CD14-positive monocyte (primary cell): ENCODE measurements around the gene SOBP. TPM values are rescaled to one million over a fixed set of nuclear protein-coding genes. Genes with fewer than 3 reads are reported as not detected.

Source experiments
- DNase-seq, 3 donors: peaks; one replicate each; pipeline ENCODE4 v3.0.0-alpha.2; 2011 to 2022
- H2AFZ ChIP-seq: 2 replicates; pipeline ENCODE4 v1.6.0; 2012; ENCODE audit warnings: mild to moderate bottlenecking, low read depth, low read length, inconsistent platforms; ENCODE audit not compliant: insufficient read depth, poor library complexity, severe bottlenecking
- H3K27ac ChIP-seq, 2 donors: 1 replicate in 1 of 2; 2 replicates in 1 of 2; pipeline ENCODE4 v1.5.1; 2012 to 2013; ENCODE audit warnings: low read length in 2 of 2, control low read depth in 1 of 2, inconsistent platforms in 1 of 2, low read depth in 1 of 2, mild to moderate bottlenecking in 1 of 2
- H3K27me3 ChIP-seq, 2 donors: one replicate each; pipeline versions ENCODE4 v1.6.0 to v1.6.1; 2011 to 2013; ENCODE audit warnings: low read length in 2 of 2; ENCODE audit not compliant: control insufficient read depth in 2 of 2, insufficient read depth in 2 of 2
- H3K36me3 ChIP-seq, 2 donors: replicated peaks in 1 of 2; 1 replicate in 1 of 2; 2 replicates in 1 of 2; pipeline versions ENCODE4 v1.5.1 to v1.6.1; 2012 to 2013; ENCODE audit warnings: low read length in 2 of 2, control low read depth in 1 of 2, inconsistent platforms in 1 of 2, mild to moderate bottlenecking in 1 of 2; ENCODE audit not compliant: insufficient read depth in 2 of 2, control insufficient read depth in 1 of 2
- H3K4me1 ChIP-seq, 2 donors: 1 replicate in 1 of 2; 2 replicates in 1 of 2; pipeline versions ENCODE4 v1.5.1 to v1.6.1; 2012 to 2013; ENCODE audit warnings: low read length in 2 of 2, control low read depth in 1 of 2, inconsistent platforms in 1 of 2, mild to moderate bottlenecking in 1 of 2, moderate library complexity in 1 of 2; ENCODE audit not compliant: insufficient read depth in 2 of 2, control insufficient read depth in 1 of 2
- H3K4me2 ChIP-seq: replicated peaks from 2 replicates; pipeline ENCODE3; 2012; ENCODE audit warnings: low read length, moderate library complexity, mild to moderate bottlenecking; ENCODE audit not compliant: poor library complexity, severe bottlenecking; ENCODE audit errors: extremely low read depth
- H3K4me3 ChIP-seq, 3 experiments: fragments of 200-600 bp in 1 of 3; sonication (generic) in 1 of 3; replicated peaks in 1 of 3; 1 replicate in 2 of 3; 2 replicates in 1 of 3; pipeline ENCODE4 v1.5.1; 2011 to 2013; ENCODE audit warnings: low read length in 3 of 3, mild to moderate bottlenecking in 3 of 3, control low read depth in 2 of 3, low read depth in 2 of 3, inconsistent platforms in 1 of 3, moderate library complexity in 1 of 3
- H3K79me2 ChIP-seq: 2 replicates; pipeline ENCODE4 v1.6.0; 2012; ENCODE audit warnings: mild to moderate bottlenecking, control low read depth, inconsistent platforms, low read length, moderate library complexity; ENCODE audit not compliant: insufficient read depth
- H3K9ac ChIP-seq: 2 replicates; pipeline ENCODE4 v1.6.0; 2017; ENCODE audit warnings: low read length, mild to moderate bottlenecking; ENCODE audit not compliant: insufficient read depth, poor library complexity, severe bottlenecking
- H3K9me3 ChIP-seq, 2 donors: replicated peaks in 1 of 2; 1 replicate in 1 of 2; 2 replicates in 1 of 2; pipeline versions ENCODE4 v1.5.1 to v1.6.1; 2012 to 2013; ENCODE audit warnings: low read length in 2 of 2, control low read depth in 1 of 2; ENCODE audit not compliant: control insufficient read depth in 1 of 2, insufficient read depth in 1 of 2
- H4K20me1 ChIP-seq: 2 replicates; pipeline ENCODE4 v1.6.0; 2012; ENCODE audit warnings: mild to moderate bottlenecking, low read length, control low read depth, moderate library complexity; ENCODE audit not compliant: insufficient read depth
- H3K27ac Mint-ChIP-seq, 7 donors: one replicate each; pipeline ENCODE4 v1.8.0; 2020; ENCODE audit warnings: mild to moderate bottlenecking in 7 of 7, mixed read lengths in 7 of 7, moderate library complexity in 6 of 7, inconsistent platforms in 2 of 7
- H3K27me3 Mint-ChIP-seq, 3 donors: one replicate each; pipeline ENCODE4 v1.8.0; 2021 to 2022; ENCODE audit warnings: low read depth in 3 of 3, mild to moderate bottlenecking in 3 of 3, mixed read lengths in 3 of 3, moderate library complexity in 3 of 3, inconsistent platforms in 1 of 3
- H3K36me3 Mint-ChIP-seq, 2 donors: one replicate each; pipeline ENCODE4 v1.8.0; 2020; ENCODE audit warnings: mixed read lengths in 2 of 2, inconsistent platforms in 1 of 2, mild to moderate bottlenecking in 1 of 2
- H3K4me1 Mint-ChIP-seq: one replicate; pipeline ENCODE4 v1.8.0; 2020; ENCODE audit warnings: mild to moderate bottlenecking, mixed read lengths
- H3K4me3 Mint-ChIP-seq, 2 donors: one replicate each; pipeline ENCODE4 v1.8.0; 2020; ENCODE audit warnings: mild to moderate bottlenecking in 2 of 2, mixed read lengths in 2 of 2, moderate library complexity in 1 of 2
- H3K9me3 Mint-ChIP-seq, 7 donors: one replicate each; pipeline ENCODE4 v1.8.0; 2020 to 2022; ENCODE audit warnings: mixed read lengths in 7 of 7, mild to moderate bottlenecking in 6 of 7, moderate library complexity in 6 of 7, inconsistent platforms in 2 of 7
- CTCF ChIP-seq: fragments of 200-600 bp; IDR thresholded peaks from one replicate; pipeline ENCODE4 v1.8.0; 2022; ENCODE audit warnings: antibody characterized with exemption, mild to moderate bottlenecking
- WGBS: methylation state at CpG from one replicate; pipeline ENCODE4 v1.1.5; 2013; ENCODE audit warnings: missing lambda C conversion rate; ENCODE audit not compliant: insufficient coverage; 5-methylcytosine and 5-hydroxymethylcytosine counted together
- intact Hi-C, 2 donors: fragments of 100-400 bp; cut with micrococcal nuclease; formaldehyde crosslinking; loops; one replicate each; pipeline versions ENCODE4 v1.15.0 to v1.15.1; 2023
- polyA plus RNA-seq, 3 donors: library from polyadenylated mRNA; depleted of rRNA in 1 of 3; unstranded in 2 of 3; stranded (reverse) in 1 of 3; fragments of 300-500 nt in 2 of 3; fragments of >200 nt in 1 of 3; fragmentation: Illumina TruSeq in 2 of 3; gene quantifications; 1 replicate in 2 of 3; 2 replicates in 1 of 3; pipeline ENCODE4 v1.2.3, GENCODE V29; 2012 to 2021

Gene SOBP
- polyA plus RNA-seq, 3 donors = not detected

DNA sequence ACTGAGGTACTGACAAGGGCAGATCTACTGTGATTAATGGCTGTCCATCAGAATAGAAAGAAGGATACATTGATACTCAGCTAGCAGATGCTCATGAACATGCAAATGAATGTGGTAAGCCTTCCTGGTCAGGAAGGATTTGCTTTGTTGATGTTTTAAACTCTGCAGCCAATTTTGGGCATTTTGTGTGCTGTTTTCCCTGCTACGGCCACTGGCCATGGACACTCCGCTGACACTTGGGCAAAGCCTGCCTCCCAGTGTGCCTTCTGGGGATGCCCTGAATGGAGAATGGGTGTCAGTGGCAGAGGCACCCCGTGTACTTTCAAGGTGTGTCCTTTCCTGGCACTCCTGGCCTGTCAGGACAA is 113.1 kb downstream of the SOBP start:
- no peaks in the 10 kb centered on the region for H3K36me3 ChIP-seq
- no peak for DNase-seq
- Mint-ChIP-seq H3K27me3 (peaks cover 4 to 6% (median 5%) of the 10 kb centered on the region in 3 donors), H3K9me3 (peaks cover 0 to 3% (median 0%) of the 10 kb centered on the region in 7 donors), H3K4me1 (no peaks in the 10 kb centered on the region), H3K36me3 (no peaks in the 10 kb centered on the region), H3K4me3 (no peak overlapping the region), H3K27ac (no peak overlapping the region)
- H3K4me1 ChIP-seq = no peaks in the 10 kb centered on the region
- H3K27me3 ChIP-seq = no peaks in the 10 kb centered on the region
- WGBS = 40% methylated on average over 1 of the region's 3 CpGs
- TF ChIP-seq CTCF = no peak
- no peak overlapping the region for H2AFZ ChIP-seq
- H3K4me2 ChIP-seq = no peak overlapping the region
- intact Hi-C loops = no loop called here
- no peaks in the 10 kb centered on the region for H3K9me3 ChIP-seq
- no peaks in the 10 kb centered on the region for H3K79me2 ChIP-seq
- no peaks in the 10 kb centered on the region for H4K20me1 ChIP-seq
- H3K27ac ChIP-seq = no peak overlapping the region
- H3K9ac ChIP-seq = no peak overlapping the region
- no peak overlapping the region for H3K4me3 ChIP-seq

DNA sequence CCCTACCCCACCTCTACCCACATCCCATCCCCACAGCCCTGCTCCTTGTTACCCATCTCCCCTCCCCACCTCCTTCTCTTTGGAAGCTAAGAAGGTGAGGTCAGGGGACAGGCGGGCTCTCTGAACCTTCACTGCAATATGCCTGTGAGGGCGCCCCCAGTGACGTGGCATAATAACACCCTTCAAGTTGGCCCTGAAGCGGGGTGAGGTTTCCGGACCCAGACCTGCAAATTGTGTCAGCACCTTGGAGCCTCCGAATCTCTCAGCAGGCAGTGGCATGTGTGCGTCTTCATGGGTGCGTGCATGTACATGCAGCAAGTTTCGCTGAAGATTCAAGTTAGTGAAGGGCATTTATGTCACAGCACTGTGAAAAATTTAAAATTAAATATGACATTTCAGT is 114.6 kb downstream of the SOBP start:
- WGBS = 98% methylated on average over 6 of the region's 9 CpGs
- H3K79me2 ChIP-seq = no peaks in the 10 kb centered on the region
- no peak overlapping the region for H3K27ac ChIP-seq
- no peak overlapping the region for H2AFZ ChIP-seq
- intact Hi-C loops = no loop called here
- Mint-ChIP-seq H3K4me1 (no peaks in the 10 kb centered on the region), H3K27me3 (peaks cover 4 to 6% (median 5%) of the 10 kb centered on the region in 3 donors), H3K4me3 (no peak overlapping the region), H3K9me3 (no peaks in the 10 kb centered on the region), H3K27ac (no peak overlapping the region), H3K36me3 (no peaks in the 10 kb centered on the region)
- DNase-seq = no peak
- no peak overlapping the region for H3K9ac ChIP-seq
- H3K4me2 ChIP-seq = no peak overlapping the region
- no peak for TF ChIP-seq CTCF
- no peaks in the 10 kb centered on the region for H3K36me3 ChIP-seq
- no peaks in the 10 kb centered on the region for H3K9me3 ChIP-seq
- no peaks in the 10 kb centered on the region for H3K27me3 ChIP-seq
- H3K4me1 ChIP-seq = no peaks in the 10 kb centered on the region
- H3K4me3 ChIP-seq = no peak overlapping the region
- no peaks in the 10 kb centered on the region for H4K20me1 ChIP-seq
